DMS153 treated with DMSO at 0.1 percent for 48 hours (cell line): ENCODE data around the gene AGPAT3.
"Not testable (repeated sequence)": the region's sequence is repeated elsewhere in the genome, so short reads cannot be mapped to it uniquely, and the experiment has no call there.

ENCODE experiments used
- DNase-seq: peaks from one replicate; lab custom pipeline; 2025; ENCODE audit not compliant: unreplicated experiment; lab: John Stamatoyannopoulos, UW

AGPAT3 gene

GRCh38 chr21:43834146-43834905 lies 30.7 kb upstream of the AGPAT3 start:
- DNase-seq = no peak

GRCh38 chr21:43835050-43835449 lies 30.0 kb upstream of the AGPAT3 start:
- no peak for DNase-seq

- DNase-seq = no peak
Observed at GRCh38 chr21:43835861-43836260, 29.2 kb upstream of the AGPAT3 start.

- no peak for DNase-seq
Observed at GRCh38 chr21:43836616-43837015, 28.4 kb upstream of the AGPAT3 start.

GRCh38 chr21:43840259-43840658 lies 24.8 kb upstream of the AGPAT3 start:
- DNase-seq = no peak

- no peak for DNase-seq
Observed at GRCh38 chr21:43842742-43843141, 22.3 kb upstream of the AGPAT3 start.

GRCh38 chr21:43844906-43845305 lies 20.1 kb upstream of the AGPAT3 start:
- not testable (repeated sequence) for DNase-seq

GRCh38 chr21:43845386-43845785 lies 19.6 kb upstream of the AGPAT3 start:
- DNase-seq = no peak

- no peak for DNase-seq
Observed at GRCh38 chr21:43846430-43846829, 18.6 kb upstream of the AGPAT3 start.

GRCh38 chr21:43847301-43847700 lies 17.7 kb upstream of the AGPAT3 start:
- no peak for DNase-seq

GRCh38 chr21:43848771-43849170 lies 16.3 kb upstream of the AGPAT3 start:
- DNase-seq = no peak

GRCh38 chr21:43849532-43850299 lies 15.3 kb upstream of the AGPAT3 start:
- DNase-seq = no peak

- no peak for DNase-seq
Observed at GRCh38 chr21:43850728-43851295, 14.2 kb upstream of the AGPAT3 start.

- no peak for DNase-seq
Observed at GRCh38 chr21:43851593-43851992, 13.4 kb upstream of the AGPAT3 start.

- no peak for DNase-seq
Observed at GRCh38 chr21:43853851-43854772, 10.9 kb upstream of the AGPAT3 start.

GRCh38 chr21:43854773-43855633 lies 10.0 kb upstream of the AGPAT3 start:
- no peak for DNase-seq

- no peak for DNase-seq
Observed at GRCh38 chr21:43855955-43856354, 9.1 kb upstream of the AGPAT3 start.

- DNase-seq = no peak
Observed at GRCh38 chr21:43858806-43859648, 6.0 kb upstream of the AGPAT3 start.

- no peak for DNase-seq
Observed at GRCh38 chr21:43859747-43860214, 5.2 kb upstream of the AGPAT3 start.
